HG03060 (cell line): ENCODE results near the gene IL17RC.
A peak's percentile ranks its signal among the peaks of the same experiment; 100 is the strongest.

Experiments used
- ATAC-seq: cut with Tn5 transposase; IDR thresholded peaks from one replicate; pipeline ENCODE4 v1.9.1; 2021; ENCODE audit warnings: low read depth, moderate number of reproducible peaks; ENCODE audit not compliant: unreplicated experiment

The IL17RC gene

GRCh38 chr3:9942934-9943690 is 26.2 kb downstream of the IL17RC start:
- no peak for ATAC-seq

GRCh38 chr3:9944271-9944670 is 27.4 kb downstream of the IL17RC start:
- no peak for ATAC-seq

- ATAC-seq = no peak
These were observed 28.5 kb downstream of the IL17RC start for GRCh38 chr3:9945358-9945757.

- no peak for ATAC-seq
These were observed 29.5 kb downstream of the IL17RC start for GRCh38 chr3:9946112-9947024.

- no peak for ATAC-seq
These were observed 30.4 kb downstream of the IL17RC start for GRCh38 chr3:9947025-9947995.

- ATAC-seq = no peak
These were observed 31.7 kb downstream of the IL17RC start for GRCh38 chr3:9948586-9948985.

GRCh38 chr3:9949115-9949514 is 32.2 kb downstream of the IL17RC start:
- ATAC-seq = no peak

GRCh38 chr3:9949626-9950025 is 32.7 kb downstream of the IL17RC start:
- ATAC-seq = no peak

- no peak for ATAC-seq
These were observed 34.2 kb downstream of the IL17RC start for GRCh38 chr3:9951126-9951525.

GRCh38 chr3:9951598-9951961 is 34.7 kb downstream of the IL17RC start:
- ATAC-seq = no peak

- ATAC-seq = peak; percentile 43
These were observed 35.3 kb downstream of the IL17RC start, which contains the start of gene PRRT3 for GRCh38 chr3:9951962-9952805. TSS of gene PRRT3 (minus strand) at chr3:9952408. CDS start at chr3:9950115, 2,293 bp downstream.

GRCh38 chr3:9955067-9955502 is 38.2 kb downstream of the IL17RC start:
- no peak for ATAC-seq

- no peak for ATAC-seq
These were observed 38.9 kb downstream of the IL17RC start for GRCh38 chr3:9955611-9956352.

- no peak for ATAC-seq
These were observed 40.3 kb downstream of the IL17RC start for GRCh38 chr3:9957214-9957613.

GRCh38 chr3:9965200-9965875 is 48.4 kb downstream of the IL17RC start:
- no peak for ATAC-seq

GRCh38 chr3:9966841-9967240 is 49.9 kb downstream of the IL17RC start:
- ATAC-seq = no peak

- no peak for ATAC-seq
These were observed 52.7 kb downstream of the IL17RC start for GRCh38 chr3:9969632-9970019.

GRCh38 chr3:9970020-9970652 is 53.2 kb downstream of the IL17RC start:
- no peak for ATAC-seq
